Stimulated activated CD4-positive, alpha-beta T cell treated with anti-CD3 and anti-CD28 coated beads, Interleukin-4, amount 100 ng/mL, for 48 hours (primary cell): ENCODE results near the gene CORIN.
"Not testable (repeated sequence)": the region's sequence is repeated elsewhere in the genome, so short reads cannot be mapped to it uniquely, and the experiment has no call there.

Source experiments
- DNase-seq, 2 donors: peaks; one replicate each; pipeline ENCODE4 v3.0.0-alpha.2; 2020; ENCODE audit warnings: low read depth in 2 of 2

Gene CORIN

GRCh38 chr4:47767956-47768355 is 69.9 kb downstream of the CORIN start:
- not testable (repeated sequence) for DNase-seq

GRCh38 chr4:47763279-47763678 is 74.6 kb downstream of the CORIN start:
- no peak for DNase-seq

GRCh38 chr4:47762376-47763266 is 75.2 kb downstream of the CORIN start:
- no peak for DNase-seq

- not testable (repeated sequence) for DNase-seq
These were observed 84.6 kb downstream of the CORIN start for GRCh38 chr4:47753316-47753715.

GRCh38 chr4:47752214-47752613 is 85.7 kb downstream of the CORIN start:
- DNase-seq = no peak

- DNase-seq = no peak
These were observed 87.1 kb downstream of the CORIN start for GRCh38 chr4:47750788-47751187.

GRCh38 chr4:47749858-47750257 is 88.0 kb downstream of the CORIN start:
- DNase-seq = no peak

GRCh38 chr4:47749060-47749459 is 88.8 kb downstream of the CORIN start:
- no peak for DNase-seq

GRCh38 chr4:47747846-47748494 is 89.9 kb downstream of the CORIN start:
- no peak for DNase-seq

- DNase-seq = no peak
These were observed 90.7 kb downstream of the CORIN start for GRCh38 chr4:47747211-47747610.

- DNase-seq = no peak
These were observed 91.7 kb downstream of the CORIN start for GRCh38 chr4:47746122-47746521.

GRCh38 chr4:47744843-47745382 is 93.0 kb downstream of the CORIN start:
- DNase-seq = no peak

- DNase-seq = no peak
These were observed 93.6 kb downstream of the CORIN start for GRCh38 chr4:47744253-47744652.

- DNase-seq = no peak
These were observed 96.7 kb downstream of the CORIN start for GRCh38 chr4:47741200-47741599.

GRCh38 chr4:47737326-47737725 is 100.5 kb downstream of the CORIN start:
- DNase-seq = no peak

- DNase-seq = no peak
These were observed 101.3 kb downstream of the CORIN start for GRCh38 chr4:47736555-47736954.

- no peak for DNase-seq
These were observed 101.7 kb downstream of the CORIN start for GRCh38 chr4:47736146-47736545.

GRCh38 chr4:47733302-47734175 is 104.3 kb downstream of the CORIN start:
- no peak for DNase-seq

GRCh38 chr4:47731182-47731581 is 106.7 kb downstream of the CORIN start:
- DNase-seq = no peak

- DNase-seq = no peak
These were observed 108.7 kb downstream of the CORIN start for GRCh38 chr4:47729131-47729680.

- no peak for DNase-seq
These were observed 115.8 kb downstream of the CORIN start for GRCh38 chr4:47721892-47722575.
